Prostate gland (tissue), 2 donors: ENCODE measurements around the gene SYPL2. TPM values are rescaled to one million over a fixed set of nuclear protein-coding genes. Genes with fewer than 3 reads are reported as not detected.

ENCODE experiments used
- DNase-seq: peaks from one replicate; pipeline ENCODE4 v3.0.0-alpha.2; 2019; ENCODE audit warnings: low spot score
- H3K27ac ChIP-seq, 2 donors: fragments of 200-600 bp; sonication (generic); 2 replicates each; pipeline ENCODE4 v1.5.1; 2017 to 2019
- H3K27me3 ChIP-seq: fragments of 200-600 bp; sonication (generic); replicated peaks from 2 replicates; pipeline ENCODE4 v1.5.1; 2019; ENCODE audit not compliant: insufficient read depth
- H3K36me3 ChIP-seq, 2 donors: fragments of 200-600 bp; sonication (generic); 1 replicate in 1 of 2; 2 replicates in 1 of 2; pipeline versions ENCODE4 v1.5.1 to v1.8.1; 2017 to 2019
- H3K4me1 ChIP-seq: fragments of 200-600 bp; sonication (generic); replicated peaks from 2 replicates; pipeline ENCODE4 v1.5.1; 2019
- H3K4me3 ChIP-seq, 2 donors: fragments of 200-600 bp; sonication (generic); 2 replicates each; pipeline ENCODE4 v1.5.1; 2017 to 2019
- H3K9me3 ChIP-seq: fragments of 200-600 bp; sonication (generic); 2 replicates; pipeline ENCODE4 v1.5.1; 2017
- CTCF ChIP-seq, 4 experiments: fragments of 200-600 bp in 2 of 4; fragments of 450-650 bp in 2 of 4; sonication (generic) in 2 of 4; IDR thresholded peaks; 1 replicate in 3 of 4; 2 replicates in 1 of 4; pipeline ENCODE4 v1.5.1; 2016 to 2019; ENCODE audit warnings: antibody characterized with exemption in 4 of 4, mild to moderate bottlenecking in 2 of 4, moderate library complexity in 2 of 4
- POLR2A ChIP-seq: fragments of 450-650 bp; IDR thresholded peaks from one replicate; pipeline ENCODE4 v1.6.1; 2016; ENCODE audit warnings: antibody characterized with exemption, mild to moderate bottlenecking
- POLR2AphosphoS5 ChIP-seq: sonication (generic); formaldehyde crosslinking; IDR thresholded peaks from one replicate; pipeline ENCODE4 v1.6.1; 2017; ENCODE audit warnings: antibody characterized with exemption
- WGBS: methylation state at CpG from one replicate; pipeline ENCODE4 v1.1.5; 2018; 5-methylcytosine and 5-hydroxymethylcytosine counted together
- intact Hi-C: fragments of 100-400 bp; cut with DNase I; formaldehyde crosslinking; loops from one replicate; pipeline ENCODE4 v1.14.2; 2022
- total RNA-seq, 2 donors: library from RNA; depleted of rRNA; stranded (reverse); fragments of >200 nt; gene quantifications; one replicate each; pipeline ENCODE4 v1.1.0, GENCODE V29; 2016

SYPL2 gene
- total RNA-seq, 2 donors from 2014 or later, result 1.3 to 48.1 TPM

- intact Hi-C loops, result no loop called here
- no peaks in the 10 kb centered on the region for H3K27me3 ChIP-seq
- H3K27ac ChIP-seq, result no peak overlapping the region
- TF ChIP-seq POLR2AphosphoS5 (no peak), CTCF (IDR thresholded peaks at IDR 0.05) (no peak), POLR2A (no peak)
- H3K9me3 ChIP-seq, result no peaks in the 10 kb centered on the region
- no peak overlapping the region for H3K4me3 ChIP-seq
- no peaks in the 10 kb centered on the region for H3K36me3 ChIP-seq
- peaks cover 7% of the 10 kb centered on the region for H3K4me1 ChIP-seq
- DNase-seq, result no peak
- WGBS, result 72% methylated on average over 5 of the region's 5 CpGs
Measured at GRCh38 chr1:109488201-109488600, 21.9 kb downstream of the SYPL2 start.

GRCh38 chr1:109488696-109489095, 22.4 kb downstream of the SYPL2 start:
- H3K27ac ChIP-seq, result no peak overlapping the region
- no peaks in the 10 kb centered on the region for H3K9me3 ChIP-seq
- no peak for DNase-seq
- no peaks in the 10 kb centered on the region for H3K27me3 ChIP-seq
- WGBS, result 91% methylated on average over 12 of the region's 12 CpGs
- H3K36me3 ChIP-seq, result no peaks in the 10 kb centered on the region
- TF ChIP-seq POLR2A, result no peak
- no peak for TF ChIP-seq POLR2AphosphoS5
- TF ChIP-seq CTCF (IDR thresholded peaks at IDR 0.05), result no peak
- intact Hi-C loops, result no loop called here
- H3K4me3 ChIP-seq, result no peak overlapping the region
- peaks cover 7% of the 10 kb centered on the region for H3K4me1 ChIP-seq

- Histone ChIP-seq H3K27ac (no peak overlapping the region), H3K9me3 (no peaks in the 10 kb centered on the region), H3K4me1 (peaks cover 8% of the 10 kb centered on the region), H3K36me3 (no peaks in the 10 kb centered on the region), H3K27me3 (no peaks in the 10 kb centered on the region), H3K4me3 (no peak overlapping the region)
- WGBS, result 77% methylated on average over 6 of the region's 11 CpGs
- DNase-seq, result peak; percentile 54
- intact Hi-C loops, result no loop called here
- peak; percentile 32 for TF ChIP-seq POLR2AphosphoS5
- peak; percentile 45 to 82 (median 70) for TF ChIP-seq CTCF (IDR thresholded peaks at IDR 0.05)
- TF ChIP-seq POLR2A, result no peak
Measured at GRCh38 chr1:109490029-109490933, 23.9 kb downstream of the SYPL2 start.

- Histone ChIP-seq H3K27ac (no peak overlapping the region), H3K4me3 (no peak overlapping the region), H3K9me3 (no peaks in the 10 kb centered on the region), H3K4me1 (peaks cover 8% of the 10 kb centered on the region), H3K36me3 (no peaks in the 10 kb centered on the region), H3K27me3 (no peaks in the 10 kb centered on the region)
- DNase-seq, result no peak
- WGBS, result 89% methylated on average over 11 of the region's 11 CpGs
- TF ChIP-seq CTCF (IDR thresholded peaks at IDR 0.05) (no peak), POLR2A (no peak), POLR2AphosphoS5 (no peak)
- intact Hi-C loops, result no loop called here
Measured at GRCh38 chr1:109490934-109491302, 24.6 kb downstream of the SYPL2 start.

- no peak for TF ChIP-seq CTCF (IDR thresholded peaks at IDR 0.05)
- DNase-seq, result no peak
- H3K4me1 ChIP-seq, result peaks cover 8% of the 10 kb centered on the region
- H3K9me3 ChIP-seq, result no peaks in the 10 kb centered on the region
- H3K4me3 ChIP-seq, result no peak overlapping the region
- intact Hi-C loops, result no loop called here
- H3K27ac ChIP-seq, result no peak overlapping the region
- H3K27me3 ChIP-seq, result no peaks in the 10 kb centered on the region
- 93% methylated on average over 8 of the region's 8 CpGs for WGBS
- no peaks in the 10 kb centered on the region for H3K36me3 ChIP-seq
Measured at GRCh38 chr1:109491372-109491771, 25.0 kb downstream of the SYPL2 start.
